GM19455 (cell line): ENCODE data around the gene KCNK13.
"Not testable (repeated sequence)": the region's sequence is repeated elsewhere in the genome, so short reads cannot be mapped to it uniquely, and the experiment has no call there.

Source experiments
- ATAC-seq: cut with Tn5 transposase; IDR thresholded peaks from one replicate; pipeline ENCODE4 v1.9.1; 2021; ENCODE audit not compliant: unreplicated experiment

The KCNK13 gene

DNA sequence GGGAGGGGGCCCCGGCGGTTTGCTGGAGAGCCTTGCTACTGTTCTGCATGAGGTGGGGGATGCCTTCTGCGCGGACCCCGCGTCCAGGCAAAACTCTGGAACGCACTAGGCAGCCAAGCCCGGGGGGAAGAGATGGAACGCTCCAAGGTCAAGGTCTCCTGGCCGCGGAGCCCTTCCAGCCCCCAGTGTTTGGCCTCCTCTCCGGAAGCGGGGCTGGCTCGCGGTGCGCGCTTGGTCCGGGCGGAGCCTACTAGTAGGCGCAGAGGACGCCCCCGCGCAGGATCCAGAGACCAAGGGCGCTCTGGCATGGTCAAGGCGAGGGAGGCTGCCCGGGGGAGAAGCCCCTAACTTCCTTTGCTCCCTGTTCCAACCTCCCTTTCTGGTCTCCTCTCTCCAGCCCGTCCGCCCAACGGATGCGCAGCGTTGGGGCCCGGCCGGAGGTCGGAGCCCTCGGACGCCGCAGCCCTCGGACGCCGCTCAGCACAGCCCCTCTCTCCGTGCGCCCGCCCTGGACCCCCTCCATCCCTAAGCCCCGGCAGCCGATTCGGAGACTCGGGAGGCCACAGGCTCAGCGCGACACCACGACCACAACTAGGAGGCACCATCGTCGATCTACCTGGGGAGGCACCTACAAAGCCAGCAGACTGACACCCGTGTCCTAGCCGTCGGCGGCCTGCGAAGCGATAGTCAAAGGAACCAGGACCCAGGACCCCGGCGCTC lies 669 bp upstream of the KCNK13 start:
- ATAC-seq, result peak; percentile 45

DNA sequence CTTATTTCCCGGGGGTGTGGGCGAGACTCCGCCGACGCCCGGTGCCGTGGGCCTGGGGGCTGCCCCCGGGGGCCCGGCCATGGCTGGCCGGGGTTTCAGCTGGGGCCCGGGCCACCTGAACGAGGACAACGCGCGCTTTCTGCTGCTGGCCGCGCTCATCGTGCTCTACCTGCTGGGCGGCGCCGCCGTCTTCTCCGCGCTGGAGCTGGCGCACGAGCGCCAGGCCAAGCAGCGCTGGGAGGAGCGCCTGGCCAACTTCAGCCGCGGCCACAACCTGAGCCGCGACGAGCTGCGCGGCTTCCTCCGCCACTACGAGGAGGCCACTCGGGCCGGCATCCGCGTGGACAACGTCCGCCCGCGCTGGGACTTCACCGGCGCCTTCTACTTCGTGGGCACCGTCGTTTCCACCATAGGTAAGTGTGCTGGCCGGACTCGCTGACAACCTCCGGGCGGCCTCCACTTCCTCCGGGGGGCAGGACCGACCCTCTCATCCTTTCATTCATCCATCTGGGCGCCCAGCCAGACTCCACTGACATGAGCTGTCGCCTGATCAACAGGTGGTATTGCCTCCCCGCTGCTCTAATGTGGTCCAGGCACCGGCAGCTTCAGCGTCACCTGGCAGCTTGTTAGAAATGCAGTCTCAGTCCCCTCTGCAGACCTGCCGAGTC lies 467 bp downstream of the KCNK13 start:
- no peak for ATAC-seq

DNA sequence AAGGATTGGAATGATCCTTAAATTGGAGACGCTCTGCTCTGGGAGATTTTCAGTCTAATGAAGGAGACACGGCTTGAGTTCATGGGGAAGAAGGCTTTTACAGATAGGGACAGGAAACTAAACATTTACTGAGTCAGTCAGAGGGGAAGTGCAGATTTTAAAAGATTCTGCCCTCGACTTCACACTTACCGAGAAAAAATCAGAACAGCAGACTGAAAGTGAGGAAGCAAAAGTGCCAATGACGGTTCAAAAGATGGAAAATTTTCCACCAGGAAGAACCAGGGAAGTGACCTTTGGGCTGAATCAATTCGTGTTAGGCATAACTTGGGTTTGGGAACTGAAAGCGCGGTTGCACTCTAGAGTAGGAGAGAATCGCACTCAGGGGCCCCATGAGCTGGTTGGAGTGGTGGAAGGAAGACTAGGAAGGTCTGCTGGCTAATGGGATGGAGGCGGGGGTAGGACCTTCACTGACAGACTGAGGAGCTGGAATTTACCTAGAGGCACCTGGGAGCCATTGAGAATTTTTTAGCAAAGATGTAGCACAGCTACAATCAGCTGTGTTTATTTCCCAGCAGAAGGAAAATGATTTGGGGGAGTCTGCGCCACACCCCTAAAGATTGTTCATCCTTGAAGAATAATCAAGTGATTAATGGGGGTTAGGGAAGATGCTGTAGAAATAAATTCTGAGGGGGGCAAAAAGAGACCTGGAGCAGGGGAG lies 1.2 kb downstream of the KCNK13 start:
- no peak for ATAC-seq

DNA sequence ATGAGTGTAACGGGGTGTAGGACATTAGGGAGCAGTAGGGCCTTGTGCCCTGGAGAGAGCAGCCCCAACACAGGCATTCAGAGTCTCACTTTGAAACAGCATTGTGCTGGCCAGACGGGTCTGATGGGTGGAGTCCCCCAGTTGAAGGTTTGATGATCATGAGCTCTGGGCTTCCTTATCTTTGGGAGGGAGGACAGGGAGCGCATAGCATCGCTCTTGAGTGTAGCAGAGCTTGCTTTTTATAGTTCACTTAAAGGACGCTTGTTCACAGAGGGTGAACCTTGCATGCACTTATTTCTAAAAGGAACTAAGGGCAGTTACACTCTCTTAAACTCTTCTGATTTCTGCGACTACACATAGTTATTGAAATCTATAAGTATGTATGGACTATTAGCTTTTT lies 10.6 kb downstream of the KCNK13 start:
- ATAC-seq, result no peak

DNA sequence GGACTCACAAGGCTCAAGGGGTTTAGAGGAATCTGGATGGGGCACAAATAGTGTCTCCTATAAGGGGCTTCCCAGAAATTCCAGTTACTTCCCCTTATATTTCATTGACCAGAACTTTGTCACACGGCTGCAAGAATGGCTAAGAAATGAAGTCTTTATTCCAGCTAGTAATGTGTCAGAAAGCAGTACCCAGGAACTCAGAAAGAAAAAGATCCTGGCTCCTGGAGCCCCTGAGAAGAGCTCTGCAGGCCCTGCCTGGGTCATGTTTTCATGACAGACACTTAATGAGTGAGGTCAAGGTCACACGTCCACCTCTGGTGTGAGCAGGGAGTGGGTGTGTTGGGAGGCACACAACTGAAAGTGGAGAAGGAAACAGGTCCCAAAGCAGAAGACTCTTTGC lies 17.8 kb downstream of the KCNK13 start:
- no peak for ATAC-seq

DNA sequence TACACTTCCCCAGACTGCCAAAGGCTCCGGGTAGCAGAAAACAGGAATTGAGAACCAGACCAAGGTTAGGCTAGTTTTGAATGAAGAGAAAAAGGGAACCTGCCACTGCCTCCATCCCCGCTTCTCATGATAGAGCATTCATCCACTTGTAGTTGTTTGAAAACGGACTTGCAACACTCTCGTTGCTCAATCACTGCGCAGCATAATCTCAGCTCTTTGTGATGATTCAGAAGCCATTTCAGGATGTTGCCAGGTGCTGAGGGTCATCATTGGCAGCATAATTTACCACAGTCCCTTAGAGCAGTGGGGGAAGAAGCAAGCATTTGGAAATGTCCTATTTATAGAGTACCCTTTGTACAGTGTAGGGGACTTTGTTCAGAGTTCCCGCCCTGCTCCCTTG lies 25.6 kb downstream of the KCNK13 start:
- no peak for ATAC-seq

DNA sequence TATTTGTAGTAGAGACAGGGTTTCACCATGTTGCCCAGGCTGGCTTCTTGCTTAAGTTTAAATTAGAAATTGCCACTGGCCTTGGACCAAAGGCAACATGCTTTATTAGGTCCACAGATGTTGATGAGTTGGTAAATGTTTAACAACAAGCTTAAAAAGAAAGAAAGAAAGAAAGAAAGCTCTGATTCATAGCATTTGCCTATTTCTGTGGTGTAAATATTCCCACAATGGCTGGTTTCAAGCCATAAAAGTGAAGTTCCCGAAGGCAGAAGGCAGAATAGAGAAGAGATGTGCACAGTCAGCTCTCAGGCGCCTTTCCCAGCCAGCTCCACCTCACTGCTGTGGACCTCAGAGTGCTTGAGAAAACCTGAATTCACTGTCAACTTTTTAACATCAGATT lies 26.4 kb downstream of the KCNK13 start:
- ATAC-seq, result no peak

DNA sequence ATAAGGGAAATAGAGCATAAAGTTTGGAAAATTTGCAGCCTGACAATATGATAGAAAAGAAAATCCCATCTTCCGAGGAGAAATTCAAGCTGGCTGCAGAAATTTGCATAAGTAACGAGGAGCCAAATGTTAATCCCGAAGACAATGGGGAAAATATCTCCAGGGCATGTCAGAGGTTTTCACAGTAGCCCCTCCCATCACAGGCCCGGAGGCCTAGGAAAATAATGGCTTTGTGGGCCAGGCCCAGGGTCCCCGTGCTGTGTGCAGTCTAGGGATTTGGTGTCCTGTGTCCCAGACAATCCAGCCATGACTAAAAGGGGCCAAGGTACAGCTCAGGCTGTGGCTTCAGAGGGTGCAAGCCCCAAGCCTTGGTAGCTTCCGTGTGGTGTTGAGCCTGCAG lies 27.7 kb downstream of the KCNK13 start:
- not testable (repeated sequence) for ATAC-seq

DNA sequence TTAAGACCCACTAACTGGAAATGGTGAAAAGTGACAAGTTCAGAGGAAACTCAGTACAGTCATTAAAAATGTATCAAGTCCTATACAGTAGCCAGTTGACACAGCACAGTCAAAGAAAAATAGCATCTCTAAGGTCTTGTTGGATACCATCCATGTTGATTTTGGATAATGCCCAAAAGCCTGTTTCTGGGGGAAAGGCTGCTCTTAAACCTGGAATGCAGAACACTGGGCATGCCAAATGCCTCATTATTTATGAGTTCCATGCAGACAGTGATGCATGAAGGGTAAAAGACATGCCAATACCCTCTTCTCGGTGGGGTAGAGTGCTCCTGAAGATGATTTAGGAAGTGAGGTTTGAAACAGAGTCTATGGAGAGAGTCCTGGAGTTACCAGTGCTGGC lies 29.6 kb downstream of the KCNK13 start:
- ATAC-seq, result no peak

DNA sequence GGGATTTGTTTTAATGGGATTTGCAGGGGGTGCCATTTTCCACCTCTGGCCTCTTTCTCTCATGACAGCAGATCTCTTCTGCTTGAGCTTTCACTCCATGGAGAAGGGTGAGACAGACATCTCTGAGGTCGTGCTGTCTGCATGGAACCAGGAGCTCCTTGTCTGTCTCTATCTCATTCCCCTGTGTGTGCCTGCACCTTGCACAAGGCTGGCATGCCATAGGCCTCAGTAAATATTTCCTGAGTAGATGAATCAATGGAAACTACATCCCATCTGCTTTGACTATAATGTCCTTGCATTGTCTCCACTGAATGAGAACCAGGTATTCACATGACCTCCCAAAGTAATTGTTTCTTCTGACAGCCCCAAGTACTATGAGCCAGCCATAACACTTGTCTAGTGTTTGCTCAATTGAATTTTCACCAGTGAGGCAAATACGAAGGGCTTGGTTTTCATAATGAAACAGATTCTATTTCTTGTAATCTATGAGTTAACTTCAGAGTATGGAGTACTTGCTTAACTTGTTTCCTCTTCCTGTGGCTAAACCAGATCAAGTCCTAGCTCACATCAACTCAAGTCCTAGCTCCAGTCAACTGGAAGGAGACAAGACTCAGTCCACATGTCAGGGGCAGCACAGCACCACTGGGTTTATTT lies 32.3 kb downstream of the KCNK13 start:
- ATAC-seq, result no peak

DNA sequence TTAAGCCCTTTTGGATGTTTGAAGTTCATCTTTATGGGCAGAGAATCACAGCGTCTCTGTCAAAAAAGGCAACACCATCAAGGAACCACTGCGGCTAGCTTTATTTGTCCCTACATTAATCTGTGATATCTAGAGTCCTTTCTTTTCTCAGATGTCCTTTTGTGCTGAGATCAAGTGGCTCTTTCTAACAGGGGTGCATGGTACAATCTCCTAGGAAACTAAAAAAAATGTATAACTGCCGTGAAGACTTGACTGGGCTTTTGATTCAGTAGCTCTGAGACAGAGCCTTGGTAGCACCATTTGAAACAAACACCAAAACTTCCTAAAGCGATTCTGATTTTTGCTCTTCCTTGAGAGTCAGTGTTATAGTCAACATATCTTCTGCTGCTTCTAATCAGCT lies 33.3 kb downstream of the KCNK13 start:
- no peak for ATAC-seq

DNA sequence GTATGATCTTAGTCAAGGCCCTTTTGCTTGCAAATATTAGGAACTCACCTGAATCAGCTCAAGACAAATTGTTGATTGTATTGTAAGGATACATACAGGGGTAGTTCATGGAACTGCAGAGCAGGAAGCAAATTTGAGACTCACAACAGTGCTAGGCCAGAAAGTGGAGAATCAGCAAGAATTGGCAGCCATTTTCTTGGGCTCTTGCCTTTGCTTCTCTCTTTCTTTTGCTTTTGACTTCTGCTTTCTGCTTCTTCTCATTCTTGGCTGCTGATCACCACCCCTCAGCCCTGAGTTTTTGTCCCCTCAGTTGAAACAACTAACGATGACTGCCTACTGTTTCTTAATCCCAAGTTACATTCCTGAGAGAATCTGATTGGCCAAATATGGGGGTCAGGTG lies 34.8 kb downstream of the KCNK13 start:
- no peak for ATAC-seq

DNA sequence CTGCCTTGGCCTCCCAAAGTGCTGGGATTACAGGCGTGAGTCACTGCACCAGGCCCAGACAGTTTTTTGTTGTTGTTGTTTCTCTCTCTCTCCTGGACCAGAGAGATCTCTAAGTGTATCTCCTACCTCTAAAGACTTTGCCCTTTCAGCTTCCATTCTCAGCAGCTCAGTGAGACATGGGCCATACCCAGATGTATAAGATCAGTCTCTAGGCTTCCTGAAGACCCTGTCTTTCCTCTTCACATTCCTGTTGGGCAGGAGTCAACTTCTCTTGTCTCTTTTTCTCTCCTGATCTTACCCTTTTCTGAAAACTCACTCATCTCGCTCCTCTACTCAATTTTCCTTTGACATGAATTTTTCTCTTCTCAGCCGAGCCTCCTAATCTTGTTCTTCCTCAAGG lies 42.0 kb downstream of the KCNK13 start:
- no peak for ATAC-seq

DNA sequence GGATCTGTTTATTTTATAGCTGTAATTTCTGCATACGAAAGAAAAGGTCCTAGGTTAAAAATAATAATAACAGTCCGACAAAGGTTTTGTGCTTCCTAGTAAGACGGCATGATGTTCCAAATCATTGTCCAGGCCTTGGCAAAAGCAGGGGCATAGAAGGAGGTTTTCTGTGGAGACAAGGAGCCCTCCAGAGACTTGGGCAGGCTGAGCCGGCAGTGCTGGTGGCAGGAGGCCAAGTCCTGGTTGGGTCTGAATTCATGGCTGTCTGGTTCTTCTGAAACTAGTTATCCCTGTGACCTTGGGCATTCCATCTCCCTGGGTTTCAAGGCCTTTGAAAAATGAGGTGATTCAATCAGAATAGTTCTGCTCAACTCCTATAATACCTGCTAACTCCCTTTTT lies 44.0 kb downstream of the KCNK13 start:
- ATAC-seq, result no peak

DNA sequence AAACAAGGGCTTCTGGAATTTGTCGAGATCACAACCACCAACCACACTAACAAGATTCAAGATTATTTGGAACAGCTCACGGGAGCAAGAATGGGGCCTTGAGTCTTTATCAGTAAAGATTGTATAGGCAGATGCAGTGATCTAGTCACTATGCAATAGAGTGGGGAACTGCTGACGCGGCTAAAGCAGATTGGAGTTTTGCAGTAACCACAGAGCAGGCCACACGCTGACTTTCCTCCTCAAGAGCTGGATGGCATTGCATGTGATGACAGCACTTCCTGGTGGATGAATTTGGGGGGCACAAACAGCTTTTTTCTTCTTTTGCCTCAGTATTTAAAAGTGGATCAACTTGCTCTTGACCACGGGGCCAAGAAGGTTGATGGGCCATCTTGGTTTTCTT lies 46.0 kb downstream of the KCNK13 start:
- no peak for ATAC-seq

DNA sequence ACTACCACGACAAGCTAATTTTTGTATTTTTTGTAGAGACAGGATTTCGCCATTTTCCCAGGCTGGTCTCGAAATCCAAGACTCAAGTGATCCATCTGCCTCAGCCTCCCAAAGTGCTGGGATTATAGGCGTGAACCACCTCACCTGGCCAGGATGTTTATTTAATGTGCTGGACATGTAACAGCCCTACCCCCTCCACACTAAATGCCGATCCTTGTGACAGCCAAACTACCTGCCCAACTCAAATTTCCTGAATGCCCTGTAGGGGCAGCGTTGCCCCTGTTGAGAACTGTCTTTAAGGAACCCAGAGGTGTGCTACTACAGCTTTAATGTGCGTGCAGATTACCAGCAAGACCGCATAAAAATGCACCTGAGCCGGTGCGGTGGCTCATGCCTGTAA lies 48.1 kb downstream of the KCNK13 start:
- no peak for ATAC-seq

DNA sequence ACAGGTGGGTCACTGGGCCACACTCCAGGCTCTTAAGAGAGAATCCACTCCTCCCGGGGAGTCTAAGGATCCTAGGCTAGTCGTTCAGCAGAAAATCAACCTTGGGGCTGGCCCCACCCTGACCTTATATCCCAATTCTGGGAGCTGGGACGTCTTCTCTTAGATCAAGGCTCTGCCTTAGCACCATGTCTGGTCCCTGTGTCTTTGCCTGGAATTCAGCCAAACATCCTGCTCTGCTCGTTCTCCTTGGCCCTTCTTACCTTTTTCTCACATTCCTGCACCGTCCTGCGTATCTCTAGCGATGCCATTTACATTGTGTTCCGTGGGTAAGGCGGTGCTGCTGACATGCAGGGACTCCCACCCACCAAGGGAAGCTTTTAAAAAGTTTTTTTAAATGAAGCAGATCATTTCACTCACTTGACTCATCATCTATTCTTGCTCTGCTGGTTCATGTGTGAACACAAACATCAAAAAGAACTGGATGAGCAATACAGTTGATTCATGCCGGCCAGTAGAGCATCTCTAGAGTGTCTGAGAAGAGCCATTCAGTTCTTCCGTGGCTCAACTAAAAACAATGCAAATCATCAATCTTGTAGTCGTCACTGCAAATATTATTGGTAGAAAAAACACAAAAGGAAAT lies 50.2 kb downstream of the KCNK13 start:
- no peak for ATAC-seq

DNA sequence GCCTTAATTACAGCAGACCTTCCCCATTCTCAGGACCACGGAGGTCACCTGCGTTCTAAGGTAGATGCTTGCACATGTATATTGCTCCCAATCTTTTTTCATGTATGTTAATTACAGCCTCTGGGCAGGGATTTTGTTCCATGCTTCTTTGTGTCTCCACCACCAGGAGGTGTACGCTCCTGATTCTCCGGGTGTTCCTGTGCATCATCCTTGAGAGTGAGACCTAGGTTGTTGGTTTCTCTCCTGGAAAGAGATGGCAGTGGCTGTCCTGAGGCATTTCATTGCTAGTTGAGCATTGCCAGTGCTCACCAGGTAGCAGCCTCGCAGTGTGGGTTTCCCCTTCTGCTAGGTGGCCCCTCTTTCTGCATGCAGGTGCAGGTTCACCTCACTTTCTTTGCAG lies 52.8 kb downstream of the KCNK13 start:
- no peak for ATAC-seq

DNA sequence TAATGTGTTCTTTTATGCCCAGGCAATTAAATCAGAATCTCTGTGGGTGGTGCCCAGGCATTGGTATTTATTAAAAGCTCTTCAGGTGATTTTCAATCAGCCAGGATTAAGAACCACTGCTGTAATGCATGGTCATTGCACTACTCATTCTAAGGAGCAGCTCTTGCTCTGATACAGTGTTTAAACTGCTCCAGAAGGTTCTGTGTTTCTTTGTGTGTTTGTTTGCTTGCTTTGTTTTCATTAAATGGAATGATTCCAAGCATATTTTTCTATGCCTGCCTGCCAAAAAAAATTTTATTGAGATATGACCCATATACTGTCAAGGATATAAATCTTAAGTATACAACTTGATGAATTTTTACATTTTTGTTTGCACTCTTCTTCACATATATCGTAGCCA lies 54.0 kb downstream of the KCNK13 start:
- no peak for ATAC-seq

DNA sequence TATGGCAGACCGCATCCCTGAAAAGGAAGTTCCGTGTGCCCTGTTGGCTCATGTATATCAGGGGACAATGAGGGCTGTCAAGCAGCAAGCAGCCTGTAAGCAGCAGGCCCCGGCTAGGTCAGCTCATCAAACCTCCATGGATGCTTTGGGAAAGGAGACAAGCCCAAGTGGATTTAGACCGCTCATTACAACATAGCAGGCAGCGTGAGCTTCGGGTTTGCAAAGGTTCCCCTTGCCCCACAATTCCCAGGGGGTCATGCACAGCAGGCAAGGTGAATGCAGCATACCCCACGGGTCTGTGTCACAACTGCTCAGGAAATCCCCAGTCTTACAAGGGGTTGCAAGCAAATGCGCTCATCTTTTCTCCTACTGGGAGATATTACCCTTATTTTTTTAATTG lies 54.6 kb downstream of the KCNK13 start:
- no peak for ATAC-seq

DNA sequence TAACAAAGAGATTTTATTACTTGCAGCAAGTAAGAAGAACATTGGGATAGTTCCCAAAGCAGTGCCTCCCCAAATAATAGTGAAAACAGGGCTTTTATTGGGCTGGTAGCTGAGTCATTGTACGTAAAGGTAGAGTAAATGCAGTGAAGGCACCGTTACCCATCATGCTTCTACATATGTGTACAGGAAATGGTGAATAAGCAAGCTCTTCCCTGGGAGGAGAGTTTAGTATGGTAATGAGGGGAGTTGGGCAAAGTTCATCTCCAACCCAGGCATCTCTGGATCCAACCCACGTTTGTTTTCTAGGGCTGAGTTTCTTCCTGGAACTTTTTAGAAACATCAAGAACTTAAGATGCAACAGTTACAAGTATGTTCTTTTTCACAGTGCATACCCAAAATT lies 56.2 kb downstream of the KCNK13 start:
- no peak for ATAC-seq
